Measurements from ENCODE around the gene RBM14.

- TF ChIP-seq MAFK (IDR thresholded peaks at IDR 0.05; ENCODE audit: low read length): no peak
- no peak for TF ChIP-seq TARDBP (IDR thresholded peaks at IDR 0.05)
- no peak for TF ChIP-seq SMC3 (conservative IDR thresholded peaks at IDR 0.05; ENCODE audit: insufficient read depth, low read depth, low read length)
- no peak for TF ChIP-seq ELK1 (CRISPR knock-in tag; IDR thresholded peaks at IDR 0.05)
- no peak for TF ChIP-seq JUN (IDR thresholded peaks at IDR 0.05; ENCODE audit: borderline replicate concordance, low read depth, low read length)
- TF ChIP-seq JUN (CRISPR knock-in tag; IDR thresholded peaks at IDR 0.05; ENCODE audit: borderline replicate concordance): no peak
- no peak for TF ChIP-seq TAF1 (IDR thresholded peaks at IDR 0.05; ENCODE audit: control insufficient read depth, extremely low read depth, insufficient read depth, low read length, severe bottlenecking)
- no peak for TF ChIP-seq HNRNPK (IDR thresholded peaks at IDR 0.05; ENCODE audit: low read depth, low read length, poor library complexity, severe bottlenecking)
- TF ChIP-seq CEBPZ (IDR thresholded peaks at IDR 0.05; ENCODE audit: borderline replicate concordance, low read depth, low read length): no peak
- TF ChIP-seq ZNF282 (CRISPR knock-in tag; IDR thresholded peaks at IDR 0.05): no peak
- TF ChIP-seq HNRNPH1 (optimal IDR thresholded peaks at IDR 0.05; ENCODE audit: low read depth, low read length): no peak
- TF ChIP-seq CTCF (IDR thresholded peaks at IDR 0.05 in 2 of 3, conservative IDR thresholded peaks at IDR 0.05 in 1 of 3; ENCODE audit: insufficient read depth in 2 of 3, low read depth in 1 of 3, low read length in 3 of 3): no peak
- no peak for TF ChIP-seq ZNF740 (CRISPR knock-in tag; IDR thresholded peaks at IDR 0.05)
- TF ChIP-seq ZNF740 (tag; IDR thresholded peaks at IDR 0.05): no peak
- no peak for TF ChIP-seq HMG20A (CRISPR knock-in tag; conservative IDR thresholded peaks at IDR 0.05)
- TF ChIP-seq NRF1 (conservative IDR thresholded peaks at IDR 0.05 in 1 of 2, IDR thresholded peaks at IDR 0.05 in 1 of 2): no peak
Measured at GRCh38 chr11:66619080-66619554, 2.7 kb downstream of the RBM14 start.

Measured in K562 (cell line).